LNCaP clone FGC (cell line): Measurements from ENCODE around the gene INSYN2B.
"Not testable (repeated sequence)": the region's sequence is repeated elsewhere in the genome, so short reads cannot be mapped to it uniquely, and the experiment has no call there.

Experiments
- DNase-seq: peaks from one replicate; pipeline ENCODE4 v3.0.0-alpha.2; 2011; ENCODE audit warnings: low read depth
- H3K4me3 ChIP-seq: 2 replicates; pipeline ENCODE4 v1.5.1; 2011; ENCODE audit warnings: mild to moderate bottlenecking, low read depth, low read length, control low read depth
- TF ChIP-seq, protein P1 (sequence below): IDR thresholded peaks from 2 replicates; pipeline ENCODE4 v1.5.1; 2012; ENCODE audit warnings: mild to moderate bottlenecking; ENCODE audit not compliant: control insufficient read depth, insufficient read depth; ENCODE audit errors: extremely low read depth

Gene INSYN2B

DNA sequence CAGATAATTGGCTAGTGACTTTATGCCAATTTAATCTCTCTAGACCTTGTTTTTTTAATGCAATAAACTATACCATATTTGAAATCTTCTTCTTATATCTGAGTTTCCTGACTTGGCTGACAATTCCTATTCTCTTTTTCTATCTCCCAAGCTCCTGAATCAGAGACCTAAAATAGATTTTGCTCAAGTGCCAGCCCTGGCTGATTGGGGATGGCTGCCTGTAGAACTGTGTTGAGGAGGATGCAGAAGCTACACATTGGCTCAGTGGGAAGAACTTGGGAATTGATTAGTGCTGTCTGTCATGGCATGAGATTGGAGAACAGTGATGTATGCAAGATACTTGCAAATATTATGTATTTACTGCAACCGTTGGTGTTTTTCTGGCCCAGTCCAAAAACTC is 132.8 kb downstream of the INSYN2B start:
- no peak overlapping the region for H3K4me3 ChIP-seq
- TF ChIP-seq, protein P1, sequence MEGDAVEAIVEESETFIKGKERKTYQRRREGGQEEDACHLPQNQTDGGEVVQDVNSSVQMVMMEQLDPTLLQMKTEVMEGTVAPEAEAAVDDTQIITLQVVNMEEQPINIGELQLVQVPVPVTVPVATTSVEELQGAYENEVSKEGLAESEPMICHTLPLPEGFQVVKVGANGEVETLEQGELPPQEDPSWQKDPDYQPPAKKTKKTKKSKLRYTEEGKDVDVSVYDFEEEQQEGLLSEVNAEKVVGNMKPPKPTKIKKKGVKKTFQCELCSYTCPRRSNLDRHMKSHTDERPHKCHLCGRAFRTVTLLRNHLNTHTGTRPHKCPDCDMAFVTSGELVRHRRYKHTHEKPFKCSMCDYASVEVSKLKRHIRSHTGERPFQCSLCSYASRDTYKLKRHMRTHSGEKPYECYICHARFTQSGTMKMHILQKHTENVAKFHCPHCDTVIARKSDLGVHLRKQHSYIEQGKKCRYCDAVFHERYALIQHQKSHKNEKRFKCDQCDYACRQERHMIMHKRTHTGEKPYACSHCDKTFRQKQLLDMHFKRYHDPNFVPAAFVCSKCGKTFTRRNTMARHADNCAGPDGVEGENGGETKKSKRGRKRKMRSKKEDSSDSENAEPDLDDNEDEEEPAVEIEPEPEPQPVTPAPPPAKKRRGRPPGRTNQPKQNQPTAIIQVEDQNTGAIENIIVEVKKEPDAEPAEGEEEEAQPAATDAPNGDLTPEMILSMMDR, result no peak
- DNase-seq, result no peak

DNA sequence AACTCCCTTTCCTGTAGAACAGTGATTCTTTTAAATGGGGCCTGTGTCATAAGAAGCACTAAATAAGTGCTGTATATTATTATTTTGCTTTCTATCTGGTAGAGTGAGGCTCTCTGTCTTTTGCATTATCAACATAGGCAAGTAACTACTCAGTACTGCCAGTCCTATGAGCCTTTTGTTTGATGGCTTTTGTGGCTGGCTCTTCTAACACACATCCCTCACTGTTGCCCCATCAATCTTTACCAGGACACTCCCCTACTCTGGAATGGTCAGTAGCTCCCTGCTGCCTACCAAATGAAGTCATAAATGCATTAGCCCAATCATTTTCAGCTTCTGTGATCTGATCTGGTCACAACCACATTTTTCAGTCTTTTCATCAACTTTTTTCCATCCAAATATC is 137.6 kb downstream of the INSYN2B start:
- DNase-seq, result no peak
- TF ChIP-seq, protein P1, result no peak
- H3K4me3 ChIP-seq, result no peak overlapping the region

DNA sequence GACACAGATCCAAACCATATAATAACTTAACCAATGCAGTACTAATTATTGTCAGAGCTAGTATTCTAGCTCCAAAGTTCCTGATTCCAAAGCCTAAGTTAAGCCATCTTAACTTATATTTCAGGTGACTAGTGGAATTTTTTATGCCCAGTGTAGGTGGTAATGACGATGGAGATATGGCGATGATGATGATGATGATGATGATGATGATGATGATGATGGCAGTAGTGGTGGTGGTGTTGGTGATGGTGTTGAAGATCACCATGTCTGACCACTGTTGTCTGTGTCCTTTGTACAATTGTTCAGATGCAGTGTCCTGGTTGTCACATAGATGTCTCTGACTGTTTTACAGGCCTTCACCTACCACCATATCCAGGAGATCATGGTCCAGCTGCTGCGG is 139.9 kb downstream of the INSYN2B start:
- no peak overlapping the region for H3K4me3 ChIP-seq
- TF ChIP-seq, protein P1, result no peak

DNA sequence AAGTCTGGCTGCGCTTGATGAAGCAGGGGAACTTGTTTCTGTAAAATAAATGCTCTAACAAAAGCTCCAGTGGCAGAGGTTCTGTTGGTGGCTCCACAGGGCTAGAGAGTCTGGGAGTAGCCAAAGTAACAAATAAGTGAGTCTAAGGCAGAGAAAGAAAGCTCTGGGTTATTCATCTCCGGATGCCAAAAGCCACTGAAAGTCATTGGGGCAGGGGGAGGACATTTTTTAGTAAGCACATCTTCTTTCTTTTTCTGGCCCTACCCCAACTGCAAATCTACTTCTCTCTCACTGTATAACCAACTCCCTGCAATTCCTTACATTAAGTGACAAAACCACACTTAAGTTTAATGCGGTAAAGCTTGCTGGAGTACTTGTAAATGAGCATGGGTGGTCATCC is 141.6 kb downstream of the INSYN2B start:
- TF ChIP-seq, protein P1, result no peak
- no peak for DNase-seq
- H3K4me3 ChIP-seq, result no peak overlapping the region

More for the DNA sequence above, 139.9 kb downstream of the INSYN2B start:
- DNase-seq, result no peak

DNA sequence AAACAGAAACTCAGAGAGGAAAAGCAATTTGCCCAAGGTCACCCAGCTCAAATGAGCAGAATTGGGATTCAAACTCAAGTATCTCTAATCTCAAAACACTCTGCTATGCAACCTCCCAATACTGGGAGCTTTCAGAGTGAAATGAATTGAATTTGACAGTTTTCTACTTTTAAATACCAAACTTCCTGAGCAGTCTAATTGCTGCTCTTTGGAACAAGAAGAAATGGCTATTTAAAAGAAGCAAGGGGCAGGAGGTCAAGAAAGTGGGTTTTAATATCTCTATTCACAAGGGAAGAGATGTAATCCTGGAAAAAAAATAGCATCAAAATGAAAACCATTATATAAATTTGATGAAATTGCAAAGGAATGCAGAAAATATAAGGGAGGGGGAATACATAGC is 142.6 kb downstream of the INSYN2B start:
- DNase-seq, result no peak
- TF ChIP-seq, protein P1, result no peak
- H3K4me3 ChIP-seq, result no peak overlapping the region

DNA sequence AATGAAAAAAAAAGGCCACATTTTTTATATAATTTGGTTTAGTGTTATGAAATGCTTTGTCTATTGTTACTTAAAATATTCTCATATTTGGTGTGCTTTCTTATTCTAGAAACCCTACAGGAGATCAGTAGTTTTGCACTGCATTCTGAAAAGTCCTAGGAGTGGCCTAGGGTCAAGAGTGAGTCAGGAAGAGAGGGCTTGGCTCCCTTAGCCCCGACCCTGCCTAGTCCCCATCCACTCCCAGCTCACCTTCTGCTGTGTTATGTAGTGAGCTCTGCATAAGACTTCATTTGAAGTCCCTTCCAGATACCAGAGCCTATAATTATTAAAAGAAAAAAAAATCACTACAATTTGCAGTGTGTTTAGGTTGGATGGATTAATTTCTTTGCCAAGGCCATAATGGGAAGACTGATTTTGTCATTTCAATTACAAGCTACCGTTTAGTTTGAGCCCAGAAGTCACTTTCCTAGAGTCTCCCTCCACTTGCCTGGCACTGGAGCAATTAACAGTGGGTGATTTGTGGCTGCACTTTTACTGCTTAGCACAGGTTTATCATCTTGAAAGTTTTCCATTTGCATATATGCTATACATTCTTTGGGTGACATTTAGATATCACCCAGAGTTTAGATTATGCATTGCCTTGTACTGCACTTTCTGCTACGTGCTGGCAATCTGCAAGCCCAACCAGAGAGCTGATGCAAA is 143.3 kb downstream of the INSYN2B start:
- H3K4me3 ChIP-seq, result no peak overlapping the region
- TF ChIP-seq, protein P1, result no peak
- no peak for DNase-seq

DNA sequence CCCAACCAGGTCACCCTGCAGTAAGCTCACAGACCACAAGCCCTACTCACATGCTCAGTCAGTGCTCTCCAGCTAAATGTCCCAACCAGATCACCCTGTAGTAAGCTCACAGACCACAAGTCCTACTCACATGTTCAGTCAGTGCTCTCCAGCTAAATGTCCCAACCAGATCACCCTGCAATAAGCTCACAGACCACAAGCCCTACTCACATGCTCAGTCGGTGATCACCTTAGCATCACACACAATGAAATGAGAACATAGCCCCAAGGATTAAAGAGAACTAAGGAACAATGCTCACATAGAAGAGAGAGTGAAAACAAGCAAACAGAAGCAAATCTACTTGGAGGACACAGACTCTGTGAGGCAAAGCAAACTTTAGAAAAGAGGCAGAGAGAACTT is 145.8 kb downstream of the INSYN2B start:
- DNase-seq, result not testable (repeated sequence)

DNA sequence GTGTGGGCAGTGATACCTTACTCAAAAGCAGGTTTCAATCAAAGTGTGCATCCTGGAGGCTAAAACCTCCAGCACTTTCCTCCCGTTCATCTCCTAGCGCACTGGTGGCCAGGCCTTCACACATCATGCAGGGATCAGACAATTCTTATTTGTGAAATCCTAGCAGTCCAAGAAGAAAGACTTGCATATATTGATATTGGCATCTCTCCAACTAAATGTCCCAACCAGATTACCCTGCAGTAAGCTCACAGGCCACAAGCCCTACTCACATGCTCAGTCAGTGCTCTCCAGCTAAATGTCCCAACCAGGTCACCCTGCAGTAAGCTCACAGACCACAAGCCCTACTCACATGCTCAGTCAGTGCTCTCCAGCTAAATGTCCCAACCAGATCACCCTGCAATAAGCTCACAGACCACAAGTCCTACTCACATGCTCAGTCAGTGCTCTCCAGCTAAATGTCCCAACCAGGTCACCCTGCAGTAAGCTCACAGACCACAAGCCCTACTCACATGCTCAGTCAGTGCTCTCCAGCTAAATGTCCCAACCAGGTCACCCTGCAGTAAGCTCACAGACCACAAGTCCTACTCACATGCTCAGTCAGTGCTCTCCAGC is 146.5 kb downstream of the INSYN2B start:
- not testable (repeated sequence) for H3K4me3 ChIP-seq
- DNase-seq, result peak; percentile 57

More for the DNA sequence above, 145.8 kb downstream of the INSYN2B start:
- not testable (repeated sequence) for H3K4me3 ChIP-seq
